ENCODE data around the gene TRIM28.

The TRIM28 gene

GRCh38 chr19:58557221-58558065, 13.6 kb downstream of the TRIM28 start:
- in situ Hi-C loops (cut with HindIII; ENCODE audit: low pct_ligation_motif_present, low sequenced_read_pairs): no loop called here

GRCh38 chr19:58558066-58558622, 14.3 kb downstream of the TRIM28 start, which contains the start of gene UBE2M:
TSS of gene UBE2M (minus strand) at chr19:58558611. CDS start at chr19:58558381, 230 bp downstream.
- TF ChIP-seq CTCF (IDR thresholded peaks at IDR 0.05; ENCODE audit: low read depth, low read length, missing control alignments): no peak
- in situ Hi-C loops (cut with HindIII; ENCODE audit: low pct_ligation_motif_present, low sequenced_read_pairs): no loop called here

More at GRCh38 chr19:58557221-58558065, 13.6 kb downstream of the TRIM28 start:
- Histone ChIP-seq H3K27me3 (replicated peaks) (no peaks in the 10 kb centered on the region), H3K4me3 (ENCODE audit: low read depth, low read length) (peak overlapping the region; percentile 92), H3K36me3 (replicated peaks) (peaks cover 21% of the 10 kb centered on the region), H3K27ac (peak overlapping the region; percentile 55)
- no peak for DNase-seq
- TF ChIP-seq CTCF (IDR thresholded peaks at IDR 0.05; ENCODE audit: low read depth, low read length, missing control alignments): no peak

GRCh38 chr19:58558623-58559274, 14.9 kb downstream of the TRIM28 start:
- peak; percentile 98 for DNase-seq
- peaks cover 15% of the 10 kb centered on the region for H3K36me3 ChIP-seq (replicated peaks)
- TF ChIP-seq CTCF (IDR thresholded peaks at IDR 0.05; ENCODE audit: low read depth, low read length, missing control alignments): no peak
- H3K27ac ChIP-seq: peak overlapping the region; percentile 94
- in situ Hi-C loops (cut with HindIII; ENCODE audit: low pct_ligation_motif_present, low sequenced_read_pairs): no loop called here
- H3K27me3 ChIP-seq (replicated peaks): no peaks in the 10 kb centered on the region
- peak overlapping the region; percentile 92 for H3K4me3 ChIP-seq (ENCODE audit: low read depth, low read length)

More at GRCh38 chr19:58558066-58558622, 14.3 kb downstream of the TRIM28 start, which contains the start of gene UBE2M:
- Histone ChIP-seq H3K36me3 (replicated peaks) (peaks cover 15% of the 10 kb centered on the region), H3K4me3 (ENCODE audit: low read depth, low read length) (peak within 1 kb of the TSS; percentile 92), H3K27me3 (replicated peaks) (no peaks in the 10 kb centered on the region), H3K27ac (peak within 1 kb of the TSS; percentile 94)
- no peak for DNase-seq

GRCh38 chr19:58559275-58560006, 15.6 kb downstream of the TRIM28 start:
- Histone ChIP-seq H3K27me3 (replicated peaks) (no peaks in the 10 kb centered on the region), H3K27ac (peak overlapping the region; percentile 94), H3K4me3 (ENCODE audit: low read depth, low read length) (peak overlapping the region; percentile 92), H3K36me3 (replicated peaks) (peaks cover 15% of the 10 kb centered on the region)
- DNase-seq: peak; percentile 85
- TF ChIP-seq CTCF (IDR thresholded peaks at IDR 0.05; ENCODE audit: low read depth, low read length, missing control alignments): no peak
- in situ Hi-C loops (cut with HindIII; ENCODE audit: low pct_ligation_motif_present, low sequenced_read_pairs): no loop called here

GRCh38 chr19:58560007-58560887, 16.4 kb downstream of the TRIM28 start:
- no peaks in the 10 kb centered on the region for H3K27me3 ChIP-seq (replicated peaks)
- in situ Hi-C loops (cut with HindIII; ENCODE audit: low pct_ligation_motif_present, low sequenced_read_pairs): no loop called here
- no peak overlapping the region for H3K27ac ChIP-seq
- TF ChIP-seq CTCF (IDR thresholded peaks at IDR 0.05; ENCODE audit: low read depth, low read length, missing control alignments): no peak
- peak overlapping the region; percentile 92 for H3K4me3 ChIP-seq (ENCODE audit: low read depth, low read length)
- H3K36me3 ChIP-seq (replicated peaks): peaks cover 15% of the 10 kb centered on the region
- no peak for DNase-seq

Data from brain microvascular endothelial cell (primary cell).